Right ventricle myocardium inferior (tissue), 1 donor: ENCODE measurements around the gene FICD. TPM values are rescaled to one million over a fixed set of nuclear protein-coding genes. Genes with fewer than 3 reads are reported as not detected.

Source experiments
- ATAC-seq: fragments of 200-7000 bp; cut with Tn5 transposase; one replicate; pipeline ENCODE4 v1.9.1; 2020; ENCODE audit warnings: mild to moderate bottlenecking, moderate library complexity
- DNase-seq: peaks from one replicate; pipeline ENCODE4 v3.0.0; 2021; ENCODE audit errors: missing footprints
- intact Hi-C: fragments of 100-400 bp; cut with DNase I; formaldehyde crosslinking; loops from one replicate; pipeline ENCODE4 v1.11.0; 2022
- total RNA-seq: library from RNA; stranded (reverse); fragmentation: NEBNext Ultra II Directional; extraction: Animal tissue kit (Norgen Biotek cat#: 25700); gene quantifications from one replicate; pipeline ENCODE4 v1.2.1, GENCODE V29; 2021
- donor health status: DM: no; HTN: yes; CAD: no; lungs with severe emphysema.

Gene FICD
- total RNA-seq, 1 donor from 2014 or later = 2.9 TPM

- intact Hi-C loops = no loop called here
- no peak for ATAC-seq
- no peak for DNase-seq
Observed at GRCh38 chr12:108495054-108495453, 20.0 kb upstream of the FICD start.

- DNase-seq (no peak), ATAC-seq (no peak)
- intact Hi-C loops = no loop called here
Observed at GRCh38 chr12:108495823-108496579, 19.1 kb upstream of the FICD start.

- ATAC-seq (no peak), DNase-seq (no peak)
- intact Hi-C loops = no loop called here
Observed at GRCh38 chr12:108498136-108498535, 16.9 kb upstream of the FICD start.

- intact Hi-C loops = no loop called here
- ATAC-seq (no peak), DNase-seq (no peak)
Observed at GRCh38 chr12:108502922-108503321, 12.2 kb upstream of the FICD start.

GRCh38 chr12:108505129-108505528, 9.9 kb upstream of the FICD start:
- no peak for DNase-seq
- ATAC-seq = no peak
- intact Hi-C loops = no loop called here

GRCh38 chr12:108507971-108508642, 7.0 kb upstream of the FICD start:
- intact Hi-C loops = no loop called here
- DNase-seq = no peak
- no peak for ATAC-seq

GRCh38 chr12:108509806-108510205, 5.3 kb upstream of the FICD start:
- no peak for ATAC-seq
- DNase-seq = no peak
- intact Hi-C loops = loop anchor here (5.0 to 10.0 kb wide), 2 partner anchors 518 to 745 kb away; partner anchors contain the start of gene PRDM4

GRCh38 chr12:108510836-108511235, 4.2 kb upstream of the FICD start:
- no peak for DNase-seq
- ATAC-seq = no peak
- intact Hi-C loops = loop anchor here (5.0 to 10.0 kb wide), 2 partner anchors 519 to 746 kb away; partner anchors contain the start of gene PRDM4

GRCh38 chr12:108511633-108512540, 3.2 kb upstream of the FICD start:
- intact Hi-C loops = loop anchor here (2.0 to 10.0 kb wide), 3 partner anchors 413 to 747 kb away; partner anchors contain the start of gene PRDM4
- DNase-seq (no peak), ATAC-seq (no peak)

GRCh38 chr12:108514468-108514972, 557 bp upstream of the FICD start:
- no peak for DNase-seq
- intact Hi-C loops = loop anchor here (5.0 to 10.0 kb wide), 2 partner anchors 522 to 750 kb away; partner anchors contain the start of gene PRDM4
- ATAC-seq = peak; percentile 3

GRCh38 chr12:108515916-108516315, 839 bp downstream of the FICD start:
- DNase-seq (no peak), ATAC-seq (no peak)
- intact Hi-C loops = loop anchor here (10.0 kb wide), 1 partner anchor 751 kb away; the partner anchor contains the start of gene PRDM4

- intact Hi-C loops = loop anchor here (10.0 kb wide), 1 partner anchor 752 kb away; the partner anchor contains the start of gene PRDM4
- DNase-seq (no peak), ATAC-seq (no peak)
Observed at GRCh38 chr12:108516511-108517275, 1.6 kb downstream of the FICD start.

GRCh38 chr12:108517288-108518100, 2.4 kb downstream of the FICD start:
- no peak for ATAC-seq
- DNase-seq = no peak
- intact Hi-C loops = loop anchor here (10.0 kb wide), 1 partner anchor 753 kb away; the partner anchor contains the start of gene PRDM4

- intact Hi-C loops = loop anchor here (10.0 kb wide), 1 partner anchor 753 kb away; the partner anchor contains the start of gene PRDM4
- no peak for ATAC-seq
- no peak for DNase-seq
Observed at GRCh38 chr12:108518101-108518715, 3.1 kb downstream of the FICD start.

- DNase-seq (no peak), ATAC-seq (no peak)
- intact Hi-C loops = loop anchor here (10.0 kb wide), 1 partner anchor 754 kb away; the partner anchor contains the start of gene PRDM4
Observed at GRCh38 chr12:108518716-108519496, 3.8 kb downstream of the FICD start.

- intact Hi-C loops = loop anchor here (10.0 kb wide), 1 partner anchor 755 kb away; the partner anchor contains the start of gene PRDM4
- ATAC-seq (no peak), DNase-seq (no peak)
Observed at GRCh38 chr12:108519558-108519957, 4.5 kb downstream of the FICD start.
